ES-I3 (cell line): ENCODE measurements around the gene ORAI2.
"Not testable (repeated sequence)": the region's sequence is repeated elsewhere in the genome, so short reads cannot be mapped to it uniquely, and the experiment has no call there.

ENCODE experiments used
- H3K36me3 ChIP-seq: 2 replicates; pipeline ENCODE4 v1.6.1; 2013; ENCODE audit warnings: mild to moderate bottlenecking, low read length, control low read depth, moderate library complexity; ENCODE audit not compliant: insufficient read depth
- H3K4me1 ChIP-seq: 2 replicates; pipeline ENCODE4 v1.6.1; 2013; ENCODE audit warnings: mild to moderate bottlenecking, control low read depth, low read length; ENCODE audit not compliant: insufficient read depth
- H3K9ac ChIP-seq: 2 replicates; pipeline ENCODE4 v1.6.1; 2013; ENCODE audit warnings: low read depth, mild to moderate bottlenecking, low read length, moderate library complexity
- H3K9me3 ChIP-seq: 2 replicates; pipeline ENCODE4 v1.6.1; 2013; ENCODE audit warnings: mild to moderate bottlenecking, low read length, moderate library complexity; ENCODE audit not compliant: control insufficient read depth, insufficient read depth

The ORAI2 gene

GRCh38 chr7:102433219-102434038 lies at the start of gene ORAI2:
ORAI2 (plus strand) TSS chr7:102433575; CDS start chr7:102438957, 5,382 bp downstream.
- Histone ChIP-seq H3K9me3 (no peaks in the 10 kb centered on the region), H3K4me1 (peaks cover 22% of the 10 kb centered on the region), H3K36me3 (no peaks in the 10 kb centered on the region), H3K9ac (peak within 1 kb of the TSS; percentile 75)

GRCh38 chr7:102387064-102387463 lies 46.3 kb upstream of the ORAI2 start:
- no peaks in the 10 kb centered on the region for H3K4me1 ChIP-seq
- no peaks in the 10 kb centered on the region; the same call in 1 of the 2 replicates for H3K36me3 ChIP-seq
- no peaks in the 10 kb centered on the region for H3K9me3 ChIP-seq
- no peak overlapping the region for H3K9ac ChIP-seq

- no peaks in the 10 kb centered on the region for H3K4me1 ChIP-seq
- no peaks in the 10 kb centered on the region for H3K9me3 ChIP-seq
- no peak overlapping the region for H3K9ac ChIP-seq
- no peaks in the 10 kb centered on the region for H3K36me3 ChIP-seq
These were observed 43.6 kb upstream of the ORAI2 start for GRCh38 chr7:102389810-102390209.

GRCh38 chr7:102390697-102391484 lies 42.5 kb upstream of the ORAI2 start:
- Histone ChIP-seq H3K9me3 (no peaks in the 10 kb centered on the region), H3K36me3 (no peaks in the 10 kb centered on the region), H3K9ac (no peak overlapping the region), H3K4me1 (no peaks in the 10 kb centered on the region)

- Histone ChIP-seq H3K4me1 (no peaks in the 10 kb centered on the region), H3K36me3 (no peaks in the 10 kb centered on the region), H3K9me3 (no peaks in the 10 kb centered on the region), H3K9ac (no peak overlapping the region)
These were observed 41.0 kb upstream of the ORAI2 start for GRCh38 chr7:102392330-102392729.

GRCh38 chr7:102393467-102393866 lies 39.9 kb upstream of the ORAI2 start:
- H3K9me3 ChIP-seq: no peaks in the 10 kb centered on the region
- H3K9ac ChIP-seq: no peak overlapping the region
- H3K4me1 ChIP-seq: no peaks in the 10 kb centered on the region
- no peaks in the 10 kb centered on the region for H3K36me3 ChIP-seq

- H3K9ac ChIP-seq: peak overlapping the region; percentile 64
- H3K4me1 ChIP-seq: no peaks in the 10 kb centered on the region
- no peaks in the 10 kb centered on the region for H3K9me3 ChIP-seq
- peaks cover 3% of the 10 kb centered on the region; the same call in 1 of the 2 replicates for H3K36me3 ChIP-seq
These were observed 37.8 kb upstream of the ORAI2 start for GRCh38 chr7:102395592-102395872.

- peaks cover 3% of the 10 kb centered on the region for H3K36me3 ChIP-seq
- H3K9ac ChIP-seq: peak within 1 kb of the TSS; percentile 64
- H3K4me1 ChIP-seq: no peaks in the 10 kb centered on the region
- H3K9me3 ChIP-seq: no peaks in the 10 kb centered on the region
These were observed 37.3 kb upstream of the ORAI2 start, which contains the start of gene PRKRIP1 for GRCh38 chr7:102395873-102396709. PRKRIP1 (plus strand) TSS chr7:102396363; CDS start chr7:102396412, 49 bp downstream.

GRCh38 chr7:102396710-102397019 lies 36.7 kb upstream of the ORAI2 start:
- H3K36me3 ChIP-seq: peaks cover 3% of the 10 kb centered on the region

GRCh38 chr7:102398543-102398942 lies 34.8 kb upstream of the ORAI2 start:
- Histone ChIP-seq H3K9me3 (no peaks in the 10 kb centered on the region), H3K4me1 (no peaks in the 10 kb centered on the region), H3K36me3 (peaks cover 3% of the 10 kb centered on the region), H3K9ac (no peak overlapping the region)

More at GRCh38 chr7:102396710-102397019, 36.7 kb upstream of the ORAI2 start:
- Histone ChIP-seq H3K9me3 (no peaks in the 10 kb centered on the region), H3K9ac (peak overlapping the region; percentile 64), H3K4me1 (no peaks in the 10 kb centered on the region)

- no peaks in the 10 kb centered on the region for H3K9me3 ChIP-seq
- H3K9ac ChIP-seq: no peak overlapping the region
- no peaks in the 10 kb centered on the region for H3K4me1 ChIP-seq
- peaks cover 3% of the 10 kb centered on the region for H3K36me3 ChIP-seq
These were observed 33.0 kb upstream of the ORAI2 start for GRCh38 chr7:102400360-102400759.

- Histone ChIP-seq H3K9ac (no peak overlapping the region), H3K4me1 (no peaks in the 10 kb centered on the region), H3K36me3 (peaks cover 19% of the 10 kb centered on the region), H3K9me3 (no peaks in the 10 kb centered on the region)
These were observed 29.8 kb upstream of the ORAI2 start for GRCh38 chr7:102403563-102403962.

- Histone ChIP-seq H3K36me3 (peaks cover 22% of the 10 kb centered on the region), H3K4me1 (no peaks in the 10 kb centered on the region), H3K9me3 (no peaks in the 10 kb centered on the region), H3K9ac (no peak overlapping the region)
These were observed 29.1 kb upstream of the ORAI2 start for GRCh38 chr7:102404005-102404861.

- peaks cover 22% of the 10 kb centered on the region for H3K36me3 ChIP-seq
- H3K4me1 ChIP-seq, H3K9ac ChIP-seq: not testable (repeated sequence)
These were observed 28.6 kb upstream of the ORAI2 start for GRCh38 chr7:102404862-102405188.

More at GRCh38 chr7:102404862-102405188, 28.6 kb upstream of the ORAI2 start:
- not testable (repeated sequence) for H3K9me3 ChIP-seq
